Embryonic facial prominence (tissue), 1 donor: ENCODE measurements around the gene OR10H5.
"Not testable (repeated sequence)": the region's sequence is repeated elsewhere in the genome, so short reads cannot be mapped to it uniquely, and the experiment has no call there.

ENCODE experiments used
- DNase-seq: peaks from one replicate; pipeline ENCODE4 v3.0.0-alpha.2; 2016; ENCODE audit errors: extremely low spot score

Gene OR10H5

DNA sequence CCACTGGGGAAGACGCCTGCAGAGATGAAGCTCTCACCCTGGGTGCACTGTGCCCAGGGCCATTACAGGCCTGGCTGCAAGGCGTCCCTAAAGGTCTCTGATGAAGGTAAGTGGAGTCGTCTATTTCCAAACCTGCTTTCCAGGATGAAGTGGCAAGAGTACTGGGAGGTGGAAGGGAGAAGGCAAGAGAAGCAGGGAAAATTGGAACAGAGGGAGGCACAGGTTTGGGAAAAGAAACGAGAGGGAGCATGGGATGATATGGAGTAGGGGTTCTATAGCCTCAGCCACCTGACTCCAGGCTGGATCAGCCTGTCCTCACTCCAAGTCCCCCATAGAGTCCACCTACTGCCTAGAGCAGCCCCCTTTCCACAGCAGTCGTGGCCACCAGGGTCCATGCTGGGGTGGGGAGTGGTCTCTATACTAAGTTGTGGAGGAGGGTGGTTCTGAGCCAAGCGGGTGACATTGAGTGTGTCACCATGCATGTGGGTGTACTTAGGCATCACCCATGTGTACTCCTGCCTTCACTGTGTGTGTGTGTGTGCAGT lies at the start of gene OR10H5:
OR10H5 (plus strand) TSS at position 51 of the 545 bp plus-strand sequence. CDS start 6,388 bp downstream, outside the sequence.
- DNase-seq: no peak

DNA sequence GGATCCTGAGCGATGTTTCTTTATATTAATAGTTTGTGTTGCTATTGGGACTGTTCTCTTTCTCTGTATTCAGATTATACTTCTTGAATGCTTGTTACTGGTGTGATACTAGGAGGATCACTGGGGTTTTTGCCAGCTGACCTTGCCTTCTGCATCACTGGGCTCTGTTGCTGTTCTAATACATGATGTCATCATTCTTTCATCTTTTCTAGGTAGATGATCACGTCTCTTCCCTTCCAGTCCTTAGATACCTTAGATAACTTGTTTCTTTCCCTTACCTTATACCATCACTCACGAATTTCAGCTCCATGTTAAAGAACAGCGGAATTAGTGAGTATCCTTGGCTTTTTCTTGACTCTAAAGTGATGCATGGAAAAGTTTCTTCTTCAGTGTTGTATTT lies 49.7 kb upstream of the OR10H5 start, which contains the start of gene OR10H3:
OR10H3 (plus strand) TSS at position 264 of the 400 bp plus-strand sequence. CDS start 3,408 bp downstream, outside the sequence.
- no peak for DNase-seq

GRCh38 chr19:15740785-15741184 lies 46.7 kb upstream of the OR10H5 start:
- DNase-seq: no peak

- DNase-seq: no peak
These were observed 39.2 kb upstream of the OR10H5 start for GRCh38 chr19:15748239-15748638.

DNA sequence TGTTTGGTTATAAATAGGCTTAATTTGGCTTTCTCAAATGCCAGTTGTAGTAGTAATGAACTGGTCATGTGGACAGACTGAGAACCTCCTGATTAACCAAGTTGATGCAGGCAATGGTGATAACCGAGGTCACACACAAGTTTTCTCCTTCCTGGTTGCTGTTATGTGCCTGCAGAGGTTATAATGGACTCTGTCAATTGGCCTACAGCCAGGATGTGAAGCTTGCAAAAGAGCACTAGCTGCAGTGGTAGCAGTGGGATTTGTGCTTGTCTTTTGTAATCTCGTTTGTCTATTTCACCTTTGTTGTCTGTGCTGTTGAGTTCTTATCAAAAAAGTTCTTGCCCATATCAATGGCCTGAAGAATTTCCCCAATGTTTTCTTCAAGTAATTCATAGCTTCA lies 29.1 kb upstream of the OR10H5 start:
- no peak for DNase-seq

- no peak for DNase-seq
These were observed 27.4 kb upstream of the OR10H5 start for GRCh38 chr19:15759962-15760565.

DNA sequence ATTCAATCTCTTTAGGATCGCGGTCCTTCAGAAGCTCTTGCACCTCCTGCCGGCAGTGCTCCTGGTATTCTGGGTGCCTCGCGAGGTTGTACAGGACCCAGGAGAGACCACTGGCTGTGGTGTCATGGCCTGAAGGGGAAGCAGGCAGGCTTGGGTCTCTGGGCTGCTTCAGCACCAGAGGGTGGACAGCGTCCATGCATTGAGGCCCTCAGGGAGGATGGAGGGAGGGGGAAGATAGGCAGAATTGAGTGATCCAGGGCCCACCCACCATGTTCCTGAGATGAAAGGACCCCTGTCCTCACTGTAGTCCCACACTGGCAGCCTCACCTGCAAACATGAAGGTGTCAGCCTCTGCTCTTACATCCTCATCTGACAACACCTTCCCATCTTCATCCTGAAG lies 17.9 kb upstream of the OR10H5 start:
- DNase-seq: no peak

GRCh38 chr19:15774159-15774558 lies 13.3 kb upstream of the OR10H5 start:
- not testable (repeated sequence) for DNase-seq

GRCh38 chr19:15775249-15775648 lies 12.2 kb upstream of the OR10H5 start:
- no peak for DNase-seq

DNA sequence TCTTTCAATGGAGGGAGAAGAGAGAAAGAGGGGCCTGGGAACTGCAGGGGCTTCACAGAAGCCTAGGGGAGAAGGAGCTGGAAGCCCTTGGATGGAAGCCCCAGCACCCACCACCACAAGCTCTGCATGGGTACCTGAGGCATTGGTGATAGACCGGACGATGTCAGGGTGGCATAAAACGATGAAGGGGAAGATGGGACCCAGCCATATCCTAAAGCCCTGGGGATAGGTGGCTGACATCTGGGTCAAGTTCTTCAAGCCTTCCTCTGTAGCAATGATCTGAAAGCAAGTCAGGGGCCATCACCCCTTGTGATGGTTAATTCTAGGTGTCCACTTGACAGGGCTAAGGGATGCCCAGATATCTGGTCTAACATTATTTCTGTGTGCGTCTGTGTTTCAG lies 11.2 kb upstream of the OR10H5 start:
- DNase-seq: no peak

DNA sequence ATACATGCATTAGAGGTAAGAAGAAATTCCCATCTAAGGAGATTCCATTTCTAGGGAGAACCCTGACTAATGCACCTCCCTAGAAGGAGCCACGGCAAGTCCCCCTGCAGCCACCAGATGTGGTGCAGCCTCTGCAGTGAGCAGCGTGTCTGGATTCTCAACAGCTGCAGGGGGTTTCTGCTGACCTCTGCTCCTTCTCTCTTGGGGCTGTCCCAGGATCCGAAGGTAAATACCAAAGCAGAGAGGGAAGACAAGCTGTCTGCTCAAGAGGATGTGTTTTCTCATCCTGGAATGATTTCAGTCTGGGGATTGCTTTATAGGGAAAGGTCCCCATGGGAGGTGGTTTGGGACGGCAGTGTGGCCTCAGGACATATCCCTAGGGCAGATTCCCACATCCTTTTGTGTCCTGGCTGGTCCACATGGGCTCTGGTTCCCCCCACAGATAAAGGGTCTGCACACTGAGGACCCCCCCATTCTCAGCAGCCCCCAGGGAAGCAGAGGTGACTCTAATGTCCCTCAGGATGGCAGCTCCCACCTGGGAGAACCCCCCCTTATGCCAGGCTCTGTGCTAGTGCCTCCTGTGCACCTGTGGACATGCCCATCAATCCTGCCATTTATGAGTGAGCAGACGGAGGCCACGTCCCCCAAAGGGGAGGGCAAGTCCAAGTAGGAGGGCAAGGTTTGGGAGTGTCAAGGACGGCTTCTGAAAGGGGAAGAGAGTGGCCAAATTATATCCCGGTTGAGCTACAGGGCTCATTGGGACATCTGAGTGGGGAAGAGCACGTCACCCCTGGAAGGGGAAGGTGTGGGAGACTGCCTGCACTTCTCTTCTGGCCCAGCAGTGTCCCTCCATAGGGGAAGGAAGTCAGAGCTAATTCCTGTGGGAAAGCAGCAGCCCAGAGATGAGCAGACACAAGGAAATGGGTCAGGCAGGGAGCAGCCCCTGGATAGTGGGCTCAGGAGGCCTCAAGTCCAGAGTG lies 10.2 kb upstream of the OR10H5 start:
- DNase-seq: no peak

DNA sequence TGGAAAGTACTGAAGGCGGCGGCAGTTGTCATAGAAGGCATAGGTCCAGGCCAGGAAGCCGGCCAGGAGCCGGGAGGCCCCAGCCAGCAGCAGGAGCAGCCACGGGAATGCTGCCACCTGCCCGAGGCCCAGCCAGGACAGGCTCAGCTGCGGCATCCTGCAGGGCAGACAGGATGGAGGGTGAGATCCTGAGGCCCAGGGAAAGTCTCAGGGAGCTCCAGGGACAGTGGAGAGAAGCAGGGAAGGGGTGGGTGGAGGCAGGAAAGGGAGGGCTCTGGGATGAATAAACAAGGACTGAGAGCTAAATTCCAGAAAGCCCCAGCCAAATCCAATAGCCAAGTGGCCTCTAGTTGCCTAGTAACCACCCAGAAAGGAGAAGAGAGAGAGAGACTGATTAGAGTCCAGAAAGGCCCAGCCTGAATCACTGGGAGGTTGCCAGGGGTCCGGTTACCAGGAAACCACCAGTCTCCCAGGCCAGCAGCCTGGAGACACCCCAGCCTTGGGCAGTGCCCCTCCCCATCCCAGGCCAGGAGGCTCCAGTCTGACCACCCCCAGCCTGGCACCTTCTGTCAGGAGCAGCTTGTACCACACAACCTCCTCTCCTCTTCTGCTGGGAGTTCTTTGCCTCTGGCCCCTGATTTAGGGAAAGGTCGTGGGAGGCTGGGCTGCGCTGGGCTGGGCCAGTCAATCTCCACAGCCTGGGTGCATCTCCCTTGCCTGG lies 7.5 kb upstream of the OR10H5 start:
- peak; percentile 44 for DNase-seq

DNA sequence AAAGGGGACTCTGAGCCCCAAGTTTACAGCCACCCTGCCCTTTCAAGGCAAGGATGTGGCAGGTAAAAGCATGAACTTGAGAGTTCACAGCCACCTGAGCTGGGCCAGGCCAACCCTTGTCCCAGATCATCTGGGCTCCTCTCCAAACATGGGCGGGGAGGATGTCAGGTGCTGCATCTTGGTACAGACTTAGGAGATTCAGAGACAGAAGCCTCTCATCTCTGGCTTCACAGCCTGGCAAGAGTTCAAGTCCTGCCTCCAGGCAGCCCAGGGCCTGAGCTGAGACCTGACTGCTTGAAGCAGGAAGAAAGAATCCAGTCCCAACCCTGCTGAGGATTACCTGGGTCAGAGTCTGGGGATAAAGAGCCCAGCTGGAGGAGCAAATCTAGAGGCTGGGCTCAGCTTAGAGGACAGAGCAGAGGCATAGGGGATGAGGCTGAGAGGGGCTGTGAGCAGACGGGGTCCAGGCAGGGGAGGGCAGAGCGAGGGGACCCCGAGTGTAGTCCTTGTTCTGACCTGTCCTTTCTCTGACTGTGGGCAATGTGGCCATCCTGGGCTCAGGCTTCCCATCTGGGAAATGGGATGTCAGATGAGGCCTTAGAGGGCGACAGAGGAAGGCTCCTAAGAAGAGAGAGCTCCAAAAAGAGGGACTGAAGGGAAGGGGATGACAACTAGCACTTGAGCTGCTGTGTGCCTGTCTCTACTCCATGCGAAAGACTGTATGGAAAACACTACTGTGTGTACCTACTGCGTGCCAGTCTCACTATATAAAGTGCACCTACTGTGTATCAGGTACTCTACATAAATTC lies 6.6 kb upstream of the OR10H5 start:
- DNase-seq: no peak

- DNase-seq: no peak
These were observed 5.8 kb upstream of the OR10H5 start for GRCh38 chr19:15781661-15782060.

DNA sequence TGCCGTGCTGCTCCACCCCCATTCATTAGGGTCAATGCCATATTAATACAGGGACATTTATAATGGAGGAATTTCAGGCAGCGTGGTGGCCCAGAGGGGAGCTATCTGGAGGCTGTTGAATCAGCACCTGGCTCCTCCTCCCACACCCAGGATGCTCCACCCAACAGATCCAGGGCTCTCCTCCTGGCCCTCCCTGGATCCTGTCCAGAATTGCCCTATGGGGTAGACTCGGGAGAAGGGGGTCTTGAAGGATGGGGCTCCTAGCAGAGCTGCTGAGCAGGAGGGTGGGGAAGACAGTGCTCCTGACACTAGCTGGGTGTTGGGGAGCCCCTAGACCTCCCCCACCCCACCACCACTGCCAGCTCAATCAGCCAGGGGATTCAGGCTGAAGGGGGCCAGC lies 5.2 kb upstream of the OR10H5 start:
- DNase-seq: no peak

DNA sequence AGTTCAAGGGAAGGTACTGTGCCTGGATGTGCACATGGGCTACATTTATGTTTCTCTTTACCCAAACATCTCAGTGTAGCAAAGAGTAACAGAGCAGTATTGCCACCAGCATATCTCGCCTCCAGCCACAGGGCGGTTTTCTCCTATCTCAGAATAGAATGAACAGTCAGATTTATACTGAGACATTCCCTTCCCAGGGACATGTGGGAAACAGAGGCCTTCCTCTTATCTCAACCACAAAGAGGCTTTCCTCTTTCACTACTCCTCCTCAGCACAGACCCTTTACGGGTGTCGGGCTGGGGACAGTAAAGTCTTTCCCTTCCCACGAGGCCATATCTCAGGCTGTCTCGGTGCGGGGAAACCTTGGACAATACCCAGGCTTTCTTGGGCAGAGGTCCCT lies 4.6 kb upstream of the OR10H5 start:
- not testable (repeated sequence) for DNase-seq

- no peak for DNase-seq
These were observed 1.3 kb downstream of the OR10H5 start for GRCh38 chr19:15788594-15789270.

- no peak for DNase-seq
These were observed 2.6 kb downstream of the OR10H5 start for GRCh38 chr19:15790096-15790495.

GRCh38 chr19:15794279-15794678 lies 6.8 kb downstream of the OR10H5 start:
- DNase-seq: not testable (repeated sequence)

DNA sequence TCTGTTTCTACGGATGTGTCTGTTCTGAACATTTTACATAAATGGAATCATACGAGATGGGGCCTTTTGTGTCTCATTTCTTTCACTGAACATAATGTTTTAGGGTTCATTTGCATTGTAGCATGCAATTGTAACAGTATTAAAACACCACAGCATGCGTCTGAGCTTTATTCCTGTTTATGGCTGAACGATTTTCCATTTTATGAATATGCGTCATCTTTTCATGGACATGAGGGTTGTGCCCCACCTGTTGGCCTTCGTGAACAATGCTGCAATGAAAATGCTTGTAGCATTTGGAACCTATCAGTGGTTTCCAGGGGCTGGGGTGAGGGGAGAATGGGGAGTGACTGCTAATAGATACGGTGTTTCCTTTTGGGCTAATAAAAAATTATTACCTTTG lies 22.9 kb downstream of the OR10H5 start:
- no peak for DNase-seq
